HepG2 (cell line): ENCODE data around the gene RHD. TPM values are rescaled to one million over a fixed set of nuclear protein-coding genes. Genes with fewer than 3 reads are reported as not detected.

ENCODE experiments used
- AGO1 ChIP-seq: fragments of 200-400 bp; formaldehyde crosslinking; IDR thresholded peaks from 2 replicates; pipeline ENCODE4 v1.6.1; 2017; ENCODE audit warnings: mild to moderate bottlenecking, low read depth, low read length, moderate library complexity; ENCODE audit not compliant: poor library complexity, severe bottlenecking
- ATF6 ChIP-seq: sonication (generic); formaldehyde crosslinking; conservative IDR thresholded peaks from 2 replicates; pipeline ENCODE4 v1.4.0; 2020; ENCODE audit warnings: missing genetic modification reagents
- CBX5 ChIP-seq: sonication (generic); formaldehyde crosslinking; IDR thresholded peaks from 2 replicates; pipeline ENCODE4 v1.4.0; 2020; ENCODE audit warnings: missing genetic modification reagents, borderline replicate concordance
- ETV5 ChIP-seq: IDR thresholded peaks from 2 replicates; pipeline ENCODE4 v1.6.1; 2018; ENCODE audit warnings: missing biosample characterization, missing genetic modification reagents, inconsistent platforms, borderline replicate concordance
- FUBP1 ChIP-seq: sonication (generic); formaldehyde crosslinking; IDR thresholded peaks from 2 replicates; pipeline ENCODE4 v1.5.1; 2020; ENCODE audit warnings: missing genetic modification reagents, mild to moderate bottlenecking, borderline replicate concordance
- JARID2 ChIP-seq: sonication (generic); formaldehyde crosslinking; IDR thresholded peaks from 2 replicates; pipeline ENCODE4 v1.8.1; 2023; ENCODE audit warnings: missing genetic modification reagents, inconsistent platforms; ENCODE audit not compliant: insufficient replicate concordance
- KDM6A ChIP-seq: IDR thresholded peaks from 2 replicates; pipeline ENCODE4 v1.6.1; 2016; ENCODE audit warnings: low read depth
- MAF1 ChIP-seq: sonication (generic); formaldehyde crosslinking; IDR thresholded peaks from 2 replicates; pipeline ENCODE4 v1.5.0; 2020; ENCODE audit warnings: missing genetic modification reagents, borderline replicate concordance
- MIER2 ChIP-seq: IDR thresholded peaks from 2 replicates; pipeline ENCODE4 v1.6.1; 2016; ENCODE audit warnings: missing biosample characterization, missing genetic modification reagents
- NCOA1 ChIP-seq: sonication (generic); formaldehyde crosslinking; IDR thresholded peaks from 2 replicates; pipeline ENCODE4 v1.9.0; 2021; ENCODE audit warnings: missing genetic modification reagents
- NFE2L2 ChIP-seq: fragments of 150-350 bp; IDR thresholded peaks from 2 replicates; pipeline ENCODE4 v1.6.1; 2014; ENCODE audit warnings: low read length
- NR2C2 ChIP-seq: sonication (generic); formaldehyde crosslinking; IDR thresholded peaks from 2 replicates; pipeline ENCODE4 v1.4.0; 2020; ENCODE audit warnings: missing genetic modification reagents, mild to moderate bottlenecking, moderate library complexity, borderline replicate concordance
- NR3C1 ChIP-seq: sonication (generic); formaldehyde crosslinking; IDR thresholded peaks from 2 replicates; pipeline ENCODE4 v1.4.0; 2020; ENCODE audit warnings: missing genetic modification reagents
- PLSCR1 ChIP-seq: sonication (generic); formaldehyde crosslinking; IDR thresholded peaks from 2 replicates; pipeline ENCODE4 v1.5.0; 2020; ENCODE audit warnings: missing genetic modification reagents, mild to moderate bottlenecking, borderline replicate concordance
- TGIF2 ChIP-seq: IDR thresholded peaks from 2 replicates; pipeline ENCODE4 v1.6.1; 2016; ENCODE audit warnings: control low read depth, missing compliant biosample characterization
- ZBTB10 ChIP-seq: sonication (generic); formaldehyde crosslinking; IDR thresholded peaks from 2 replicates; pipeline ENCODE4 v1.4.0; 2020; ENCODE audit warnings: missing genetic modification reagents, borderline replicate concordance
- ZNF101 ChIP-seq: sonication (generic); formaldehyde crosslinking; IDR thresholded peaks from 2 replicates; pipeline ENCODE4 v1.4.0; 2020; ENCODE audit warnings: mild to moderate bottlenecking, low read depth, missing genetic modification reagents, borderline replicate concordance
- ZNF17 ChIP-seq: sonication (generic); formaldehyde crosslinking; IDR thresholded peaks from 2 replicates; pipeline ENCODE4 v1.5.0; 2020; ENCODE audit warnings: mild to moderate bottlenecking, missing genetic modification reagents
- ZNF225 ChIP-seq: sonication (generic); formaldehyde crosslinking; IDR thresholded peaks from 2 replicates; pipeline ENCODE4 v1.4.0; 2020; ENCODE audit warnings: mild to moderate bottlenecking, missing genetic modification reagents
- ZNF274 ChIP-seq: sonication (generic); formaldehyde crosslinking; IDR thresholded peaks from 2 replicates; pipeline ENCODE4 v1.5.1; 2020; ENCODE audit warnings: mild to moderate bottlenecking, missing genetic modification reagents
- ZNF331 ChIP-seq: sonication (generic); formaldehyde crosslinking; IDR thresholded peaks from 2 replicates; pipeline ENCODE4 v1.4.0; 2020; ENCODE audit warnings: missing genetic modification reagents
- ZNF383 ChIP-seq: sonication (generic); formaldehyde crosslinking; IDR thresholded peaks from 2 replicates; pipeline ENCODE4 v1.4.0; 2020; ENCODE audit warnings: missing genetic modification reagents, mild to moderate bottlenecking, borderline replicate concordance
- polyA plus RNA-seq, 8 experiments: library from polyadenylated mRNA; depleted of rRNA in 3 of 8; stranded (reverse) in 7 of 8; unstranded in 1 of 8; fragments of >200 nt; fragmentation: Illumina TruSeq in 4 of 8; extraction: Trizol in 4 of 8; gene quantifications; 2 replicates each; pipeline versions ENCODE4 v1.2.1 to v1.2.3, GENCODE V29; 2011 to 2016; ENCODE audit warnings: low read depth in 4 of 8, missing spikeins in 1 of 8, mixed read lengths in 1 of 8; ENCODE audit not compliant: insufficient read depth in 1 of 8
- total RNA-seq, 5 experiments: library from RNA; depleted of rRNA; stranded (reverse); fragments of >200 nt; fragmentation: Illumina TruSeq; extraction: Trizol; gene quantifications; 2 replicates each; pipeline ENCODE4 v1.2.3, GENCODE V29; 2016; ENCODE audit warnings: low read depth in 1 of 5

Gene RHD
- total and polyA plus RNA-seq, 2 of the 13 experiments (the other 11 are each of a cell fraction or from before 2014, with no cell fraction given): not detected

GRCh38 chr1:25247024-25247828, 25.1 kb upstream of the RHD start, which contains the start of gene RSRP1 (continued):
- TF ChIP-seq KDM6A (CRISPR knock-in tag) (no peak), ETV5 (CRISPR knock-in tag) (peak; percentile 80), NR2C2 (CRISPR knock-in tag) (no peak), ZNF274 (CRISPR knock-in tag) (peak; percentile 69), NR3C1 (no peak), NFE2L2 (no peak), ZNF101 (CRISPR knock-in tag) (no peak), MIER2 (CRISPR knock-in tag) (0 out of 2 replicates have a peak, but pooled peaks have one; percentile 47), ATF6 (CRISPR knock-in tag) (peak; percentile 71; the same call in 1 of the 2 replicates), ZNF331 (peak; percentile 61), ZNF383 (CRISPR knock-in tag) (no peak), NCOA1 (CRISPR knock-in tag) (0 out of 2 replicates have a peak, but pooled peaks have one; percentile 82), JARID2 (CRISPR knock-in tag) (peak; percentile 80), PLSCR1 (CRISPR knock-in tag) (no peak), FUBP1 (CRISPR knock-in tag) (peak; percentile 96; the same call in 1 of the 2 replicates), ZNF225 (peak; percentile 34; the same call in 1 of the 2 replicates), ZBTB10 (CRISPR knock-in tag) (0 out of 2 replicates have a peak, but pooled peaks have one; percentile 22), AGO1 (peak; percentile 87), TGIF2 (CRISPR knock-in tag) (peak; percentile 80; the same call in 1 of the 2 replicates), ZNF17 (no peak), CBX5 (CRISPR knock-in tag) (0 out of 2 replicates have a peak, but pooled peaks have one; percentile 65), MAF1 (peak; percentile 86; the same call in 1 of the 2 replicates)
